IMR-90 (cell line): ENCODE measurements around the gene C6orf89. TPM values are rescaled to one million over a fixed set of nuclear protein-coding genes. Genes with fewer than 3 reads are reported as not detected.

Experiments
- ATAC-seq: fragments of 200-7000 bp; cut with Tn5 transposase; 2 replicates; pipeline ENCODE4 v1.9.1; 2020; ENCODE audit warnings: low read depth, mild to moderate bottlenecking, moderate library complexity
- BruUV-seq: library from RNA; stranded (reverse); fragments of 400-500 nt; replicated peaks from 2 replicates; lab custom pipeline; 2021; lab: Mats Ljungman, UMichigan
- CTCF ChIA-PET: fragments of 300-600 bp; formaldehyde crosslinking; extraction: SDS; loops from one replicate; lab custom pipeline; 2021; ENCODE audit warnings: antibody characterized with exemption; lab: Yijun Ruan, JAX
- POLR2A ChIA-PET: fragments of 300-600 bp; sonication (Branson Sonifier 250); formaldehyde crosslinking; loops from one replicate; lab custom pipeline; 2022; ENCODE audit warnings: antibody characterized with exemption; ENCODE audit not compliant: unreplicated experiment; lab: Charles Lee
- DNase-seq: peaks from one replicate; pipeline ENCODE4 v3.0.0; 2013
- H2AFZ ChIP-seq: replicated peaks from 2 replicates; pipeline ENCODE3; 2013; ENCODE audit warnings: low read length, mild to moderate bottlenecking; ENCODE audit not compliant: poor library complexity
- H2AK5ac ChIP-seq: 2 replicates; pipeline ENCODE4 v1.6.1; 2013; ENCODE audit warnings: low read depth, low read length, inconsistent platforms
- H2AK9ac ChIP-seq: replicated peaks from 2 replicates; pipeline ENCODE3; 2013; ENCODE audit warnings: mild to moderate bottlenecking, low read depth, low read length, moderate library complexity; ENCODE audit not compliant: poor library complexity
- H2BK120ac ChIP-seq: 2 replicates; pipeline ENCODE4 v1.6.1; 2013; ENCODE audit warnings: low read depth, low read length, inconsistent platforms
- H2BK15ac ChIP-seq: 3 replicates; pipeline ENCODE4 v1.6.1; 2013; ENCODE audit warnings: low read depth, low read length, inconsistent platforms
- H2BK20ac ChIP-seq: 2 replicates; pipeline ENCODE4 v1.6.1; 2013; ENCODE audit warnings: low read depth, mild to moderate bottlenecking, inconsistent platforms, low read length, moderate library complexity
- H2BK5ac ChIP-seq: 2 replicates; pipeline ENCODE4 v1.6.1; 2013; ENCODE audit warnings: mild to moderate bottlenecking, low read depth, low read length, inconsistent platforms; ENCODE audit not compliant: poor library complexity, severe bottlenecking
- H3K14ac ChIP-seq: replicated peaks from 2 replicates; pipeline ENCODE4 v1.6.1; 2013; ENCODE audit warnings: low read depth, low read length, inconsistent platforms
- H3K18ac ChIP-seq: 2 replicates; pipeline ENCODE4 v1.6.1; 2013; ENCODE audit warnings: low read depth, low read length, control low read depth
- H3K23ac ChIP-seq: 2 replicates; pipeline ENCODE4 v1.6.1; 2013; ENCODE audit warnings: low read depth, low read length, inconsistent platforms
- H3K27ac ChIP-seq: 2 replicates; pipeline ENCODE4 v1.5.1; 2013; ENCODE audit warnings: mild to moderate bottlenecking, control low read depth, low read length; ENCODE audit not compliant: insufficient read depth
- H3K27me3 ChIP-seq: 2 replicates; pipeline ENCODE4 v1.6.1; 2013; ENCODE audit warnings: low read length; ENCODE audit not compliant: control insufficient read depth, insufficient read depth
- H3K36me3 ChIP-seq: 2 replicates; pipeline ENCODE4 v1.6.1; 2013; ENCODE audit warnings: low read length, mixed read lengths; ENCODE audit not compliant: control insufficient read depth, insufficient read depth
- H3K4ac ChIP-seq: 2 replicates; pipeline ENCODE4 v1.6.1; 2013; ENCODE audit warnings: low read depth, low read length, inconsistent platforms
- H3K4me1 ChIP-seq: 2 replicates; pipeline ENCODE4 v1.6.1; 2013; ENCODE audit warnings: low read length, mixed read lengths; ENCODE audit not compliant: control insufficient read depth, insufficient read depth
- H3K4me2 ChIP-seq: 2 replicates; pipeline ENCODE4 v1.6.1; 2013; ENCODE audit warnings: low read depth, mild to moderate bottlenecking, control low read depth, low read length, moderate library complexity
- H3K4me3 ChIP-seq: 2 replicates; pipeline ENCODE4 v1.5.1; 2013; ENCODE audit warnings: low read depth, mild to moderate bottlenecking, control low read depth, low read length, moderate library complexity; ENCODE audit not compliant: insufficient read depth
- H3K56ac ChIP-seq: 2 replicates; pipeline ENCODE4 v1.6.1; 2013; ENCODE audit warnings: low read length, inconsistent platforms; ENCODE audit not compliant: insufficient read depth; ENCODE audit errors: extremely low read depth
- H3K79me1 ChIP-seq, 2 experiments: 2 replicates each; pipeline ENCODE4 v1.6.1; 2013; ENCODE audit warnings: low read length in 2 of 2, inconsistent platforms in 1 of 2, low read depth in 1 of 2
- H3K9ac ChIP-seq: 2 replicates; pipeline ENCODE4 v1.6.1; 2013; ENCODE audit warnings: low read depth, low read length, control low read depth
- H3K9me1 ChIP-seq: 2 replicates; pipeline ENCODE4 v1.6.1; 2013; ENCODE audit warnings: low read length, inconsistent platforms; ENCODE audit not compliant: insufficient read depth
- H3K9me3 ChIP-seq: 2 replicates; pipeline ENCODE4 v1.6.1; 2013; ENCODE audit warnings: low read length; ENCODE audit not compliant: control insufficient read depth, insufficient read depth
- H4K20me1 ChIP-seq: 2 replicates; pipeline ENCODE4 v1.6.1; 2013; ENCODE audit warnings: low read length, inconsistent platforms; ENCODE audit not compliant: insufficient read depth
- H4K5ac ChIP-seq: 2 replicates; pipeline ENCODE4 v1.6.1; 2013; ENCODE audit warnings: mild to moderate bottlenecking, low read depth, low read length, control low read depth
- H4K8ac ChIP-seq, 2 experiments: 2 replicates each; pipeline ENCODE4 v1.6.1; 2013; ENCODE audit warnings: low read depth in 2 of 2, low read length in 2 of 2, control low read depth in 1 of 2, inconsistent platforms in 1 of 2
- H4K91ac ChIP-seq: 2 replicates; pipeline ENCODE4 v1.6.1; 2013; ENCODE audit warnings: low read depth, low read length, inconsistent platforms; ENCODE audit not compliant: insufficient read depth
- CEBPB ChIP-seq: IDR thresholded peaks from 2 replicates; pipeline ENCODE4 v1.6.1; 2012; ENCODE audit warnings: low read depth, low read length, improper control_type of control experiment
- CTCF ChIP-seq: conservative IDR thresholded peaks from 2 replicates; pipeline ENCODE4 v1.5.1; 2012; ENCODE audit warnings: mild to moderate bottlenecking, low read depth, low read length, improper control_type of control experiment
- FOS ChIP-seq: fragments of 150-350 bp; IDR thresholded peaks from 2 replicates; pipeline ENCODE4 v1.6.1; 2016; ENCODE audit warnings: low read depth, low read length
- MAFK ChIP-seq: IDR thresholded peaks from 2 replicates; pipeline ENCODE4 v1.6.1; 2012; ENCODE audit warnings: low read depth, low read length, improper control_type of control experiment
- MAZ ChIP-seq: IDR thresholded peaks from 2 replicates; pipeline ENCODE4 v1.6.1; 2012; ENCODE audit warnings: low read depth, mild to moderate bottlenecking, low read length, improper control_type of control experiment, moderate library complexity, borderline replicate concordance
- MXI1 ChIP-seq: IDR thresholded peaks from 2 replicates; pipeline ENCODE4 v1.6.1; 2012; ENCODE audit warnings: low read depth, mild to moderate bottlenecking, low read length, moderate library complexity, borderline replicate concordance
- NFE2L2 ChIP-seq: fragments of 150-350 bp; IDR thresholded peaks from 2 replicates; pipeline ENCODE4 v1.6.1; 2016; ENCODE audit warnings: low read depth, mild to moderate bottlenecking, low read length
- POLR2A ChIP-seq: IDR thresholded peaks from 2 replicates; pipeline ENCODE4 v1.6.1; 2012; ENCODE audit warnings: mild to moderate bottlenecking, low read depth, low read length
- RAD21 ChIP-seq: IDR thresholded peaks from 2 replicates; pipeline ENCODE4 v1.6.1; 2012; ENCODE audit warnings: low read length, improper control_type of control experiment
- RFX5 ChIP-seq: IDR thresholded peaks from 2 replicates; pipeline ENCODE4 v1.8.0; 2012; ENCODE audit warnings: low read depth, mild to moderate bottlenecking, low read length, moderate library complexity
- SMC3 ChIP-seq: fragments of 150-350 bp; IDR thresholded peaks from 2 replicates; pipeline ENCODE4 v1.6.1; 2016; ENCODE audit warnings: low read depth, mild to moderate bottlenecking, antibody characterized with exemption, low read length, moderate library complexity
- WGBS, 2 experiments: methylation state at CpG; one replicate each; pipeline versions ENCODE4 v1.1.5 to v1.1.7; 2013; ENCODE audit warnings: missing lambda C conversion rate in 2 of 2; ENCODE audit not compliant: insufficient read length in 1 of 2; ENCODE audit errors: extremely low coverage in 2 of 2; 5-methylcytosine and 5-hydroxymethylcytosine counted together
- dilution Hi-C: fragments of 300-500 bp; cut with HindIII; formaldehyde crosslinking; loops from one replicate; pipeline ENCODE4 v1.14.3; 2018; ENCODE audit warnings: low sequenced_read_pairs; ENCODE audit not compliant: unreplicated experiment
- in situ Hi-C: fragments of 300-500 bp; cut with MboI; formaldehyde crosslinking; loops from 3 replicates; pipeline ENCODE4 v1.14.3; 2019; ENCODE audit warnings: low sequenced_read_pairs, inconsistent platforms, mixed read lengths
- intact Hi-C: fragments of 100-400 bp; cut with micrococcal nuclease; formaldehyde crosslinking; loops from 2 replicates; pipeline ENCODE4 v1.10.0; 2022
- polyA plus RNA-seq, 3 experiments: library from polyadenylated mRNA; depleted of rRNA; stranded (reverse); fragments of >200 nt; gene quantifications; 2 replicates each; pipeline ENCODE4 v1.2.3, GENCODE V29; 2012; ENCODE audit warnings: low replicate concordance in 1 of 3
- total RNA-seq: library from RNA; depleted of rRNA; stranded (reverse); fragments of >200 nt; gene quantifications from 2 replicates; pipeline ENCODE4 v1.2.3, GENCODE V29; 2012

The C6orf89 gene
- total and polyA plus RNA-seq, 2 of the 4 experiments (the other 2 are of a cell fraction), result 30.8 to 52.3 TPM

GRCh38 chr6:36955671-36956445, 70.1 kb downstream of the C6orf89 start:
- intact Hi-C loops, result no loop called here
- Histone ChIP-seq H3K4me2 (no peak overlapping the region), H2BK120ac (no peak overlapping the region), H2BK20ac (no peak overlapping the region), H2BK5ac (no peak overlapping the region), H3K56ac (no peak overlapping the region), H3K79me1 (no peaks in the 10 kb centered on the region), H3K9me3 (no peaks in the 10 kb centered on the region), H2BK15ac (no peak overlapping the region; the same call in 2 of the 3 replicates), H3K27me3 (peaks cover 3% of the 10 kb centered on the region; the same call in 1 of the 2 replicates), H3K14ac (no peak overlapping the region), H3K27ac (no peak overlapping the region), H2AFZ (no peak overlapping the region), H2AK9ac (no peak overlapping the region), H3K18ac (no peak overlapping the region), H3K9ac (no peak overlapping the region), H4K8ac (no peak overlapping the region), H3K36me3 (no peaks in the 10 kb centered on the region), H3K4me3 (no peak overlapping the region), H4K20me1 (no peaks in the 10 kb centered on the region), H3K9me1 (no peaks in the 10 kb centered on the region), H4K5ac (no peak overlapping the region), H3K23ac (no peak overlapping the region), H3K4me1 (peaks cover 3% of the 10 kb centered on the region), H4K91ac (no peak overlapping the region), H3K4ac (no peak overlapping the region), H2AK5ac (no peak overlapping the region)
- in situ Hi-C loops, result no loop called here
- TF ChIP-seq SMC3, result no peak
- no peak for TF ChIP-seq MXI1
- no peak for TF ChIP-seq NFE2L2
- TF ChIP-seq RAD21, result no peak
- no peak for TF ChIP-seq POLR2A
- TF ChIP-seq MAFK, result no peak
- no peak for TF ChIP-seq CEBPB
- no peak for TF ChIP-seq CTCF
- TF ChIP-seq RFX5, result no peak
- no peak for TF ChIP-seq MAZ
- no peak for TF ChIP-seq FOS
- ATAC-seq (no peak), DNase-seq (no peak)
- POLR2A ChIA-PET, result no interaction called here
- 86% methylated on average over 2 of the region's 9 CpGs; no CpG with 5 or more reads in 1 of the 2 experiments for WGBS, 2 experiments
- dilution Hi-C loops, result no loop called here
- no TSS peak for BruUV-seq
- CTCF ChIA-PET, result no interaction called here
